Breast epithelium (tissue), 4 donors: ENCODE measurements around the gene MAGED1. TPM values are rescaled to one million over a fixed set of nuclear protein-coding genes. Genes with fewer than 3 reads are reported as not detected.

Experiments used
- DNase-seq, 2 donors: peaks; one replicate each; pipeline ENCODE4 v3.0.0-alpha.2; 2019; ENCODE audit warnings: low spot score in 2 of 2
- H3K27ac ChIP-seq, 2 donors: fragments of 200-600 bp; sonication (generic) in 1 of 2; one replicate each; pipeline ENCODE4 v1.5.1; 2016 to 2019; ENCODE audit warnings: mild to moderate bottlenecking in 1 of 2
- H3K27me3 ChIP-seq, 2 donors: fragments of 200-600 bp; sonication (generic) in 1 of 2; one replicate each; pipeline versions ENCODE4 v1.5.1 to v1.6.0; 2017 to 2019; ENCODE audit warnings: control low read depth in 1 of 2, mild to moderate bottlenecking in 1 of 2
- H3K36me3 ChIP-seq: fragments of 200-600 bp; one replicate; pipeline ENCODE4 v1.5.1; 2019
- H3K4me1 ChIP-seq, 2 donors: fragments of 200-600 bp; sonication (generic); one replicate each; pipeline ENCODE4 v1.5.1; 2016 to 2019; ENCODE audit warnings: control low read depth in 1 of 2
- H3K4me3 ChIP-seq, 3 donors: fragments of 200-600 bp; sonication (generic); 1 replicate in 2 of 3; 2 replicates in 1 of 3; pipeline ENCODE4 v1.5.1; 2016 to 2019; ENCODE audit warnings: mild to moderate bottlenecking in 3 of 3, moderate library complexity in 2 of 3
- H3K9me3 ChIP-seq, 2 donors: fragments of 200-600 bp; sonication (generic) in 1 of 2; one replicate each; pipeline ENCODE4 v1.5.1; 2016 to 2019; ENCODE audit warnings: control low read depth in 1 of 2
- CTCF ChIP-seq, 3 donors: fragments of 450-650 bp; IDR thresholded peaks; one replicate each; pipeline ENCODE4 v1.5.1; 2016 to 2017; ENCODE audit warnings: antibody characterized with exemption in 3 of 3, mild to moderate bottlenecking in 3 of 3, moderate library complexity in 3 of 3
- POLR2A ChIP-seq: fragments of 450-650 bp; IDR thresholded peaks from one replicate; pipeline ENCODE4 v1.6.1; 2016; ENCODE audit warnings: antibody characterized with exemption, mild to moderate bottlenecking, moderate library complexity
- POLR2AphosphoS5 ChIP-seq, 3 donors: sonication (generic); formaldehyde crosslinking; IDR thresholded peaks; one replicate each; pipeline ENCODE4 v1.6.1; 2017; ENCODE audit warnings: antibody characterized with exemption in 3 of 3
- intact Hi-C: fragments of 100-400 bp; cut with DNase I; formaldehyde crosslinking; loops from one replicate; pipeline ENCODE4 v1.15.1; 2023; ENCODE audit warnings: low total_unique reads
- total RNA-seq, 3 donors: library from RNA; depleted of rRNA; stranded (reverse); fragments of >200 nt; gene quantifications; one replicate each; pipeline ENCODE4 v1.1.0, GENCODE V29; 2016

MAGED1 gene
- total RNA-seq, 3 donors from 2014 or later: 26.4 to 49.2 (median 44.9) TPM

DNA sequence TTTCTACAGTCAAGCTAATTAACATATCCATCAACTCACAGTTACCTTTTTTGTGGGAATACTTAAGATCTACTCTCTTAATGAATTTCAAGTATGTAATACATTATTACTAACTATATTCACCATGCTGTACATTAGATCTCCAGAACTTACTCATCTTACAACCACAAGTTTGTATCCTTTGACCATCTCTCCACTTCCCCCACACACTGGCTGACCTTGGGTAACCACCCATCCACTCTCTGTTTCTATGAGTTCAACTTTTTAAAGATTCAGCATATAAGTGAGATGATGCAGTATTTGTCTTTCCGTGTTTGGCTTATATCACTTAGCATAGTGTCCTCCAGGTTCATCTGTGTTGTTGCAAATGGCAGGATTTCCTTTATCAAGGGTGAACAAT is 30.5 kb upstream of the MAGED1 start:
- intact Hi-C loops: no loop called here
- H3K9me3 ChIP-seq: peaks cover 0 to 8% of the 10 kb centered on the region in 2 donors
- peaks cover 0 to 16% of the 10 kb centered on the region in 2 donors for H3K27me3 ChIP-seq
- DNase-seq: no peak
- TF ChIP-seq CTCF (IDR thresholded peaks at IDR 0.05) (no peak), POLR2A (no peak), POLR2AphosphoS5 (IDR thresholded peaks at IDR 0.05) (no peak)
- H3K4me3 ChIP-seq: no peak overlapping the region
- H3K36me3 ChIP-seq: no peaks in the 10 kb centered on the region
- no peak overlapping the region for H3K27ac ChIP-seq
- no peaks in the 10 kb centered on the region for H3K4me1 ChIP-seq

DNA sequence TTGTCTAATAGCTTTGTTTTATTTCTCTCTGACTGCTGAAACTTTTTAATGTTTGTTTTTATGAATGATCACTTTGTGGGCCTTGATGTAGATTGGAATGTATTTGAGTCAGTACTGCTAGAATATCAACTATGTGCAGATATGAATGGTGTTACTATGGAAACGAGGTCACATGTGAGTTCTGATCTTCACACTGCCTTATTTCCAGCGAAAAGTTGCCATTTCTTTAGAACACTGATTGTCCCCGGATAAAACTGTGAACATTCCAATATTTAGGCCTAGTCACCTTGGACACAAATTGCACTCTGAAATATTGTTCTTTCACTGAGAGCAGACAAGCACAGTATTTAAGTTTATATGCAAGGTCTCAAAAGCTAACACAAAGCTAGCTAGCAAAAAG is 27.2 kb upstream of the MAGED1 start:
- peaks cover 0 to 8% of the 10 kb centered on the region in 2 donors for H3K9me3 ChIP-seq
- H3K36me3 ChIP-seq: no peaks in the 10 kb centered on the region
- H3K27me3 ChIP-seq: peaks cover 0 to 18% of the 10 kb centered on the region in 2 donors
- TF ChIP-seq POLR2A (no peak), POLR2AphosphoS5 (IDR thresholded peaks at IDR 0.05) (no peak), CTCF (IDR thresholded peaks at IDR 0.05) (no peak)
- no peak for DNase-seq
- no peak overlapping the region for H3K4me3 ChIP-seq
- no peaks in the 10 kb centered on the region for H3K4me1 ChIP-seq
- intact Hi-C loops: no loop called here
- H3K27ac ChIP-seq: no peak overlapping the region

GRCh38 chrX:51867626-51868025 is 25.8 kb upstream of the MAGED1 start:
- intact Hi-C loops: no loop called here
- TF ChIP-seq CTCF (IDR thresholded peaks at IDR 0.05) (no peak), POLR2AphosphoS5 (IDR thresholded peaks at IDR 0.05) (no peak), POLR2A (no peak)
- DNase-seq: no peak
- Histone ChIP-seq H3K27ac (no peak overlapping the region), H3K27me3 (peaks cover 0 to 18% of the 10 kb centered on the region in 2 donors), H3K9me3 (peaks cover 0 to 8% of the 10 kb centered on the region in 2 donors), H3K4me3 (no peak overlapping the region), H3K4me1 (no peaks in the 10 kb centered on the region), H3K36me3 (no peaks in the 10 kb centered on the region)

- no peak overlapping the region for H3K4me3 ChIP-seq
- no peak for DNase-seq
- intact Hi-C loops: no loop called here
- no peak for TF ChIP-seq CTCF (IDR thresholded peaks at IDR 0.05)
- TF ChIP-seq POLR2A: no peak
- TF ChIP-seq POLR2AphosphoS5 (IDR thresholded peaks at IDR 0.05): no peak
- no peaks in the 10 kb centered on the region for H3K4me1 ChIP-seq
- no peak overlapping the region for H3K27ac ChIP-seq
- no peaks in the 10 kb centered on the region for H3K36me3 ChIP-seq
- no peaks in the 10 kb centered on the region for H3K9me3 ChIP-seq
- H3K27me3 ChIP-seq: peaks cover 0 to 23% of the 10 kb centered on the region in 2 donors
Measured at GRCh38 chrX:51870354-51870753, 23.1 kb upstream of the MAGED1 start.

GRCh38 chrX:51874123-51874522 is 19.3 kb upstream of the MAGED1 start:
- H3K27me3 ChIP-seq: peaks cover 0 to 10% of the 10 kb centered on the region in 2 donors

More at GRCh38 chrX:51874123-51874522, 19.3 kb upstream of the MAGED1 start:
- no peaks in the 10 kb centered on the region for H3K36me3 ChIP-seq
- no peaks in the 10 kb centered on the region for H3K4me1 ChIP-seq
- H3K9me3 ChIP-seq: no peaks in the 10 kb centered on the region
- intact Hi-C loops: no loop called here
- TF ChIP-seq POLR2AphosphoS5 (IDR thresholded peaks at IDR 0.05) (no peak), POLR2A (no peak), CTCF (IDR thresholded peaks at IDR 0.05) (no peak)
- H3K27ac ChIP-seq: no peak overlapping the region
- DNase-seq: no peak
- no peak overlapping the region for H3K4me3 ChIP-seq
